Breast epithelium (tissue), 4 donors: Measurements from ENCODE around the gene SLX4IP. TPM values are rescaled to one million over a fixed set of nuclear protein-coding genes. Genes with fewer than 3 reads are reported as not detected.
A peak's percentile ranks its signal among the peaks of the same experiment; 100 is the strongest.

Experiments used
- DNase-seq, 2 donors: peaks; one replicate each; pipeline ENCODE4 v3.0.0-alpha.2; 2019; ENCODE audit warnings: low spot score in 2 of 2
- H3K27ac ChIP-seq, 2 donors: fragments of 200-600 bp; sonication (generic) in 1 of 2; one replicate each; pipeline ENCODE4 v1.5.1; 2016 to 2019; ENCODE audit warnings: mild to moderate bottlenecking in 1 of 2
- H3K27me3 ChIP-seq, 2 donors: fragments of 200-600 bp; sonication (generic) in 1 of 2; one replicate each; pipeline versions ENCODE4 v1.5.1 to v1.6.0; 2017 to 2019; ENCODE audit warnings: control low read depth in 1 of 2, mild to moderate bottlenecking in 1 of 2
- H3K36me3 ChIP-seq: fragments of 200-600 bp; one replicate; pipeline ENCODE4 v1.5.1; 2019
- H3K4me1 ChIP-seq, 2 donors: fragments of 200-600 bp; sonication (generic); one replicate each; pipeline ENCODE4 v1.5.1; 2016 to 2019; ENCODE audit warnings: control low read depth in 1 of 2
- H3K4me3 ChIP-seq, 3 donors: fragments of 200-600 bp; sonication (generic); 1 replicate in 2 of 3; 2 replicates in 1 of 3; pipeline ENCODE4 v1.5.1; 2016 to 2019; ENCODE audit warnings: mild to moderate bottlenecking in 3 of 3, moderate library complexity in 2 of 3
- H3K9me3 ChIP-seq, 2 donors: fragments of 200-600 bp; sonication (generic) in 1 of 2; one replicate each; pipeline ENCODE4 v1.5.1; 2016 to 2019; ENCODE audit warnings: control low read depth in 1 of 2
- POLR2A ChIP-seq: fragments of 450-650 bp; IDR thresholded peaks from one replicate; pipeline ENCODE4 v1.6.1; 2016; ENCODE audit warnings: antibody characterized with exemption, mild to moderate bottlenecking, moderate library complexity
- POLR2AphosphoS5 ChIP-seq, 3 donors: sonication (generic); formaldehyde crosslinking; IDR thresholded peaks; one replicate each; pipeline ENCODE4 v1.6.1; 2017; ENCODE audit warnings: antibody characterized with exemption in 3 of 3
- intact Hi-C: fragments of 100-400 bp; cut with DNase I; formaldehyde crosslinking; loops from one replicate; pipeline ENCODE4 v1.15.1; 2023; ENCODE audit warnings: low total_unique reads
- total RNA-seq, 3 donors: library from RNA; depleted of rRNA; stranded (reverse); fragments of >200 nt; gene quantifications; one replicate each; pipeline ENCODE4 v1.1.0, GENCODE V29; 2016
- TF ChIP-seq, protein P1 (sequence below), 3 donors: fragments of 450-650 bp; IDR thresholded peaks; one replicate each; pipeline ENCODE4 v1.5.1; 2016 to 2017; ENCODE audit warnings: antibody characterized with exemption in 3 of 3, mild to moderate bottlenecking in 3 of 3, moderate library complexity in 3 of 3

SLX4IP gene
- total RNA-seq, 3 donors from 2014 or later, result 4.2 to 6.9 (median 5.9) TPM

DNA sequence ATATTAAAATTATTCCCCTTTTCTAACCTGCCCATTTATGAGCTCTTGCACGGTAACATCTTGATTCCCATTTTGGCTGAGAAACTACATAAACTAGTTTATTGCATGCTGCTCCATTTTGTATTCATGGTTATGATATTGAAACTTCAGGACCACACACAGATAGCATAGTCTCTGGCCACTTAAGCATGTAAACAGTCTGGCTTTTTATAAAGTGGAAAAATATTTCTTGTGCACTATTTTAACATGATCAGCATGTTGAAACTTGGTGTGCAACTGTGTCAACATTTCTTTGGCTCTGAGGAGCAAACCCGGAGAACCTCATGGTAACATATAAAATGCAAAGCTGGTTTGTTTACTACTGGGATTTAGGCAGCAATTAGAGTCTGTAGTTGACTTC is 70.7 kb downstream of the SLX4IP start:
- H3K27me3 ChIP-seq, result no peaks in the 10 kb centered on the region
- no peak overlapping the region for H3K4me3 ChIP-seq
- H3K36me3 ChIP-seq, result no peaks in the 10 kb centered on the region
- DNase-seq, result no peak
- no peaks in the 10 kb centered on the region for H3K9me3 ChIP-seq
- TF ChIP-seq, protein P1, sequence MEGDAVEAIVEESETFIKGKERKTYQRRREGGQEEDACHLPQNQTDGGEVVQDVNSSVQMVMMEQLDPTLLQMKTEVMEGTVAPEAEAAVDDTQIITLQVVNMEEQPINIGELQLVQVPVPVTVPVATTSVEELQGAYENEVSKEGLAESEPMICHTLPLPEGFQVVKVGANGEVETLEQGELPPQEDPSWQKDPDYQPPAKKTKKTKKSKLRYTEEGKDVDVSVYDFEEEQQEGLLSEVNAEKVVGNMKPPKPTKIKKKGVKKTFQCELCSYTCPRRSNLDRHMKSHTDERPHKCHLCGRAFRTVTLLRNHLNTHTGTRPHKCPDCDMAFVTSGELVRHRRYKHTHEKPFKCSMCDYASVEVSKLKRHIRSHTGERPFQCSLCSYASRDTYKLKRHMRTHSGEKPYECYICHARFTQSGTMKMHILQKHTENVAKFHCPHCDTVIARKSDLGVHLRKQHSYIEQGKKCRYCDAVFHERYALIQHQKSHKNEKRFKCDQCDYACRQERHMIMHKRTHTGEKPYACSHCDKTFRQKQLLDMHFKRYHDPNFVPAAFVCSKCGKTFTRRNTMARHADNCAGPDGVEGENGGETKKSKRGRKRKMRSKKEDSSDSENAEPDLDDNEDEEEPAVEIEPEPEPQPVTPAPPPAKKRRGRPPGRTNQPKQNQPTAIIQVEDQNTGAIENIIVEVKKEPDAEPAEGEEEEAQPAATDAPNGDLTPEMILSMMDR (IDR thresholded peaks at IDR 0.05), result no peak
- TF ChIP-seq POLR2A, result no peak
- no peak for TF ChIP-seq POLR2AphosphoS5 (IDR thresholded peaks at IDR 0.05)
- intact Hi-C loops, result no loop called here
- peak overlapping the region; percentile 65 to 69 for H3K27ac ChIP-seq
- peaks cover 4 to 18% of the 10 kb centered on the region in 2 donors for H3K4me1 ChIP-seq

DNA sequence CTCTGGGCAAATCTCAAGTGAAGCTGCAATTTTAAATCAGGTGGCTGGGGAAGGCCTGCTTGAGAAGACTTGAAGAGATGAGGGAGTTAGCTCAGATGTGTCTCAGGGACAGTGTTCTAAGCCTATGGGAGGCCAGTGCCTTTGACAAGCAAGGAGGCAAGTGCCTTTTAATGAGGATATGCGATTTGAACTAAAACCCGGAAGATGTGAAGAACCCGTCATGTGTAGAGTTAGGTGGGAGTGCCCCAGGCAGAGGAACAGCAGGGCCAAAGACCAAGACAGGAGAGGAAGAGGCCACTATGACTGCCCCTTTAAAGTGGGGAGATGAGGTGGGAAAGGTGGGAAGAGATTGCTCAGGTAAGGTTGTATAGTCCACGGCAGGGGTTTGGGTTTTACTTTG is 71.9 kb downstream of the SLX4IP start:
- H3K27ac ChIP-seq, result peak overlapping the region; percentile 26 to 65
- H3K4me3 ChIP-seq, result no peak overlapping the region
- intact Hi-C loops, result no loop called here
- no peak for DNase-seq
- H3K36me3 ChIP-seq, result no peaks in the 10 kb centered on the region
- H3K27me3 ChIP-seq, result no peaks in the 10 kb centered on the region
- no peaks in the 10 kb centered on the region for H3K9me3 ChIP-seq
- H3K4me1 ChIP-seq, result peaks cover 4 to 26% of the 10 kb centered on the region in 2 donors
- TF ChIP-seq, protein P1 (IDR thresholded peaks at IDR 0.05), result no peak
- TF ChIP-seq POLR2AphosphoS5 (IDR thresholded peaks at IDR 0.05) (no peak), POLR2A (no peak)

DNA sequence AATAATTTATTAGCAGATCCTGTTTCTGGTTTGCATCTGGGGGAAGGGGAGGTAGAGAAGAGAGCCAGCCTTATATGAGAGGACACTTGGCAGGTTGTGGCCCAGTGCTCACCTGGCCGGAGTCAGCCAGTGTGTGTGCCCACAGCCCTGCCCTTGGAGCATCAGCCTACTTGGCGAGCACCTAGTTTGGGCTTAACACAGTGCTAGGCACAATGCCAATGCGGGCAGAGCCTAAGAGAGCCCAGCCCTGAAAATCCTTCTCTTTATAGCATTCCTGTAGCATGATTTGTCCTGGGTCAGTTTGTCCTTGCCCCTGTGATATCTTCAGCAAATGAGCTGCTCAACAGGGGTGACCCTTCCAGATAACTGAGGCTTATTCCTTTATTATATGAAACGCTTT is 73.0 kb downstream of the SLX4IP start:
- intact Hi-C loops, result no loop called here
- Histone ChIP-seq H3K4me3 (no peak overlapping the region), H3K27me3 (no peaks in the 10 kb centered on the region), H3K9me3 (no peaks in the 10 kb centered on the region), H3K4me1 (peaks cover 4 to 28% of the 10 kb centered on the region in 2 donors), H3K27ac (peak overlapping the region; percentile 82 to 90), H3K36me3 (no peaks in the 10 kb centered on the region)
- TF ChIP-seq POLR2A (no peak), POLR2AphosphoS5 (IDR thresholded peaks at IDR 0.05) (no peak)
- TF ChIP-seq, protein P1 (IDR thresholded peaks at IDR 0.05), result no peak
- DNase-seq, result no peak

DNA sequence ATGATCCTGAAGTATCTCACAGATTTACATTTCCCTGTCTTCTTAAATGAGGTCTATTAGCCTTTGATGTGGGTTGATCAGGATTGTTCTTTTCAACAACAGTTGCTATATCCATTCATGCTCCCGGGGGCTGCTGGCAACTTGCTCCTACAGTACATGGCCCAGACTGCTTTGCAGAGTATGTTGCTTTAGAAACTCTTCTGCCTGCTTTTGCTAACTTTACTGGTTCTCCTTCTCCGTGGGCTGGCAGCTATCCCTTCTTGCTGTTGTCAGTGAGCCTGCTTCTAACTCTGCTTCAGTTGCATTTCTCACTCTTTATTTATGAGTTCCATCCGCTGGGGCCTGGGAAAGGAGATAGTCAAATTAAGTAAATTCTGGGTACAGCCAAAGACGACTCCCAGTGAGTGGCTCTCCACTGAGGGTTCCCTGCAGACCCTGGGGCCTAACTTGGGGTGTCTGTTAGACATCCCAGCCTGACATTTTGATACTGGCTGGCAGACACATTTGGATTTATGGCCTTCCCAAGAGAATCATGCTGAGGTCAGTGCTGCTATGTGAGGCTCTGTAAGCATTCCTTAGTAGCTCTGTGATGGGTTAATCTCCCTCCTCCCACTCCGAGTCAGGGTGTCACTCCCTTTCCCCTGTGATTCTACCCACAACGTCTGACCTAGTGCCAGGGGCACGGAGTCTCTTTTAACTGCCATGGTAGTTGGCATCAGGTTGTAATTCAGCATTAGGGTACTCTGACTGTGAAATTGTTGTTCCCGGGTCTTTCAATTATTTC is 73.6 kb downstream of the SLX4IP start:
- no peak for DNase-seq
- H3K36me3 ChIP-seq, result no peaks in the 10 kb centered on the region

DNA sequence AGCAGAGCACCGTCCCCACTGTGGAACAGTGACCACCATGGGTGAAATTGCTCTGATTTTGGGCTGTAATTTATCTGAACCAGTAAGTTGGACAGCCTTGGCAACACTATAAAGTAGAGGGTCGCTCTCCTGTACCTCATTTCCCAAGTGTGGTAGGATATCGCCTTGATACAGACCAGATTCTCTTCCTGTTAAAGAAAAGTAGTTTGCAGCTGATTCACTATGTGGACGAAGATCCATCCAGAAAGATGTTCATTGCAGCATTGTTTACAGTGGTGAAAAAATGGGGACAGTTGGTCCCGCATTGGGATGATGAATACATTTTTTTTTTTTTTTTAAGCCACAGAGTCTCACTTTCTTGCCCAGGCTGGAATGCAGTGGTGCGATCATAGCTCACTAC is 74.3 kb downstream of the SLX4IP start:
- Histone ChIP-seq H3K4me1 (peaks cover 4 to 28% of the 10 kb centered on the region in 2 donors), H3K27ac (peak overlapping the region; percentile 82 to 90)
- DNase-seq, result no peak

More for the DNA sequence above, 73.6 kb downstream of the SLX4IP start:
- Histone ChIP-seq H3K27me3 (no peaks in the 10 kb centered on the region), H3K4me3 (no peak overlapping the region), H3K27ac (peak overlapping the region; percentile 82 to 90), H3K4me1 (peaks cover 4 to 28% of the 10 kb centered on the region in 2 donors), H3K9me3 (no peaks in the 10 kb centered on the region)
- no peak for TF ChIP-seq POLR2A
- TF ChIP-seq, protein P1 (IDR thresholded peaks at IDR 0.05), result no peak
- intact Hi-C loops, result no loop called here

More for the DNA sequence above, 74.3 kb downstream of the SLX4IP start:
- TF ChIP-seq POLR2AphosphoS5 (IDR thresholded peaks at IDR 0.05), result no peak
- TF ChIP-seq, protein P1 (IDR thresholded peaks at IDR 0.05), result no peak
- no peak for TF ChIP-seq POLR2A
- Histone ChIP-seq H3K36me3 (no peaks in the 10 kb centered on the region), H3K9me3 (no peaks in the 10 kb centered on the region), H3K4me3 (no peak overlapping the region), H3K27me3 (no peaks in the 10 kb centered on the region)
- intact Hi-C loops, result no loop called here
